ENCODE measurements around the gene C10orf90. TPM values are rescaled to one million over a fixed set of nuclear protein-coding genes. Genes with fewer than 3 reads are reported as not detected.

The C10orf90 gene
- total RNA-seq, 1 donor from 2014 or later, result not detected

GRCh38 chr10:126705131-126705530 is 34.6 kb upstream of the C10orf90 start:
- Mint-ChIP-seq H3K4me1 (ENCODE audit: unreplicated experiment) (no peaks in the 10 kb centered on the region), H3K27ac (ENCODE audit: unreplicated experiment) (no peak overlapping the region), H3K9me3 (ENCODE audit: unreplicated experiment) (no peaks in the 10 kb centered on the region), H3K4me3 (ENCODE audit: unreplicated experiment) (no peak overlapping the region), H3K36me3 (ENCODE audit: low read depth, unreplicated experiment) (no peaks in the 10 kb centered on the region), H3K27me3 (ENCODE audit: unreplicated experiment) (no peaks in the 10 kb centered on the region)
- no peak for TF ChIP-seq CTCF (IDR thresholded peaks at IDR 0.05; ENCODE audit: unreplicated experiment)
- no peak for DNase-seq (ENCODE audit: low spot score)

GRCh38 chr10:126704649-126705048 is 34.2 kb upstream of the C10orf90 start:
- Mint-ChIP-seq H3K27me3 (ENCODE audit: unreplicated experiment) (no peaks in the 10 kb centered on the region), H3K4me1 (ENCODE audit: unreplicated experiment) (no peaks in the 10 kb centered on the region), H3K9me3 (ENCODE audit: unreplicated experiment) (no peaks in the 10 kb centered on the region), H3K4me3 (ENCODE audit: unreplicated experiment) (no peak overlapping the region), H3K27ac (ENCODE audit: unreplicated experiment) (no peak overlapping the region), H3K36me3 (ENCODE audit: low read depth, unreplicated experiment) (no peaks in the 10 kb centered on the region)
- no peak for DNase-seq (ENCODE audit: low spot score)
- TF ChIP-seq CTCF (IDR thresholded peaks at IDR 0.05; ENCODE audit: unreplicated experiment), result no peak

DNA sequence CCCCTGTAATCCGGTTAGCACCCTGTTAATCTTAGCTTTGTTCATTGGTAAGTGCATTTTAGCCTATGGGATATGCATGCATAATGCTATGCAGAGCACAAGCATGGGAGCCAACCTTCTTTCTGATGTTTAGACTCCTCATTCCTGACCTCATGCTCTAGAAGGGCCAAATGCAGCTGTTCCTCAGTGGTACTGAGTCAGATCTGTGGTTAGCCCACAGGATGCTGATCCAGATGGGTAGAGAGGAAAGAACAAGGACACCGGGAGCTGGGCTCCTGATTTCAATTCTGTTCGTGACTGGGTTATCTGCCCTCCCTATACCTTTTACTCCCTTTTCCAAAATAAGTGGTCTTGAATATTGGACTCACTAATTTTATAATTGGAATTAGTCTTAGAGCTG is 31.7 kb upstream of the C10orf90 start:
- DNase-seq (ENCODE audit: low spot score), result no peak
- Mint-ChIP-seq H3K36me3 (ENCODE audit: low read depth, unreplicated experiment) (no peaks in the 10 kb centered on the region), H3K27me3 (ENCODE audit: unreplicated experiment) (no peaks in the 10 kb centered on the region), H3K9me3 (ENCODE audit: unreplicated experiment) (no peaks in the 10 kb centered on the region), H3K4me1 (ENCODE audit: unreplicated experiment) (no peaks in the 10 kb centered on the region), H3K27ac (ENCODE audit: unreplicated experiment) (no peak overlapping the region), H3K4me3 (ENCODE audit: unreplicated experiment) (no peak overlapping the region)
- TF ChIP-seq CTCF (IDR thresholded peaks at IDR 0.05; ENCODE audit: unreplicated experiment), result no peak

GRCh38 chr10:126701526-126701925 is 31.0 kb upstream of the C10orf90 start:
- H3K4me3 Mint-ChIP-seq (ENCODE audit: unreplicated experiment), result no peak overlapping the region
- H3K27ac Mint-ChIP-seq (ENCODE audit: unreplicated experiment), result no peak overlapping the region
- H3K27me3 Mint-ChIP-seq (ENCODE audit: unreplicated experiment), result peaks cover 1% of the 10 kb centered on the region
- no peaks in the 10 kb centered on the region for H3K4me1 Mint-ChIP-seq (ENCODE audit: unreplicated experiment)
- DNase-seq (ENCODE audit: low spot score), result no peak
- no peak for TF ChIP-seq CTCF (IDR thresholded peaks at IDR 0.05; ENCODE audit: unreplicated experiment)
- no peaks in the 10 kb centered on the region for H3K36me3 Mint-ChIP-seq (ENCODE audit: low read depth, unreplicated experiment)
- no peaks in the 10 kb centered on the region for H3K9me3 Mint-ChIP-seq (ENCODE audit: unreplicated experiment)

DNA sequence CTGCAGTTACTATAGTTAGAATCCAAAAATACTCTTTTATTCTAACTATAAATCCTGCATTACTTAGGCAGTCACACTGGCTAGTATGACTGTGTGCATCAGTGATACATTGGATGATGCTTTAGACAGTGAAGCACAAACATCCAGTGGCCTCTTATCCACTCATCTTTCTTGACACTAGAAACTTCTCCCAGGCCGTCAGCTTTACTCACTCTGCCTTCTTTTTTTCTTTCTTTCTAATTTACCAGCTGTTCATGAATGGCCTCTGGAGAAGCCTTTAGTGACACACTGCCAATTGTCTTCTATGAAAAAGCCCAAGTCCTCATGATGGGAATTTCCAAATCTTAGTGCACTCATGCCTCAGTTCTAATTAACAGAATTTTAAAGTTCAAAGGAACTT is 26.2 kb upstream of the C10orf90 start:
- DNase-seq (ENCODE audit: low spot score), result no peak
- Mint-ChIP-seq H3K27me3 (ENCODE audit: unreplicated experiment) (peaks cover 5% of the 10 kb centered on the region), H3K27ac (ENCODE audit: unreplicated experiment) (no peak overlapping the region), H3K9me3 (ENCODE audit: unreplicated experiment) (peaks cover 4% of the 10 kb centered on the region), H3K4me3 (ENCODE audit: unreplicated experiment) (no peak overlapping the region), H3K4me1 (ENCODE audit: unreplicated experiment) (no peaks in the 10 kb centered on the region), H3K36me3 (ENCODE audit: low read depth, unreplicated experiment) (no peaks in the 10 kb centered on the region)
- no peak for TF ChIP-seq CTCF (IDR thresholded peaks at IDR 0.05; ENCODE audit: unreplicated experiment)

Measured in endothelial cell (in vitro differentiated cells).